ENCODE measurements around the gene OR10G8.
"Not testable (repeated sequence)": the region's sequence is repeated elsewhere in the genome, so short reads cannot be mapped to it uniquely, and the experiment has no call there.

Gene OR10G8

GRCh38 chr11:124026498-124026897, at the start of gene OR10G8:
Gene OR10G8, plus strand, starts transcription at chr11:124026798. Its CDS starts 2,825 bp downstream, at chr11:124029623.
- DNase-seq: no peak

- DNase-seq: no peak
Measured at GRCh38 chr11:123977731-123978347, 48.8 kb upstream of the OR10G8 start, which contains the start of gene OR10S1. Gene OR10S1, minus strand, starts transcription at chr11:123977781. Its CDS starts 117 bp downstream, at chr11:123977664.

- no peak for DNase-seq
Measured at GRCh38 chr11:123979311-123979710, 47.3 kb upstream of the OR10G8 start.

GRCh38 chr11:123995119-123995518, 31.5 kb upstream of the OR10G8 start, which contains the start of gene OR10G6:
Gene OR10G6, minus strand, starts transcription at chr11:123995161. Its CDS starts 0 bp downstream, at chr11:123995161.
- no peak for DNase-seq

GRCh38 chr11:124012697-124013096, 13.9 kb upstream of the OR10G8 start, which contains the start of gene OR10G4:
Gene OR10G4, plus strand, starts transcription at chr11:124012997. Its CDS starts 2,578 bp downstream, at chr11:124015575.
- DNase-seq: no peak

GRCh38 chr11:124015837-124016236, 10.8 kb upstream of the OR10G8 start:
- DNase-seq: not testable (repeated sequence)

- DNase-seq: no peak
Measured at GRCh38 chr11:124036666-124037065, 10.1 kb downstream of the OR10G8 start.

- no peak for DNase-seq
Measured at GRCh38 chr11:124039557-124039956, 13.0 kb downstream of the OR10G8 start.

- DNase-seq: no peak
Measured at GRCh38 chr11:124041254-124041653, 14.7 kb downstream of the OR10G8 start, which contains the start of gene OR10G7. Gene OR10G7, minus strand, starts transcription at chr11:124041325. Its CDS starts 2,324 bp downstream, at chr11:124039001.

- DNase-seq: no peak
Measured at GRCh38 chr11:124043420-124043819, 16.8 kb downstream of the OR10G8 start.

- no peak for DNase-seq
Measured at GRCh38 chr11:124050748-124051147, 24.1 kb downstream of the OR10G8 start.

- no peak for DNase-seq
Measured at GRCh38 chr11:124052966-124053365, 26.4 kb downstream of the OR10G8 start.

- DNase-seq: no peak
Measured at GRCh38 chr11:124068601-124069110, 42.1 kb downstream of the OR10G8 start.

GRCh38 chr11:124069429-124070401, 43.1 kb downstream of the OR10G8 start:
- peak; percentile 56 for DNase-seq

- DNase-seq: peak; percentile 79
Measured at GRCh38 chr11:124070915-124071622, 44.5 kb downstream of the OR10G8 start.

- DNase-seq: no peak
Measured at GRCh38 chr11:124071623-124071948, 45.0 kb downstream of the OR10G8 start.

GRCh38 chr11:124072147-124072546, 45.5 kb downstream of the OR10G8 start:
- no peak for DNase-seq

- DNase-seq: no peak
Measured at GRCh38 chr11:124074554-124074953, 48.0 kb downstream of the OR10G8 start.

- no peak for DNase-seq
Measured at GRCh38 chr11:124075492-124075840, 48.9 kb downstream of the OR10G8 start.

GRCh38 chr11:124075841-124076651, 49.4 kb downstream of the OR10G8 start:
- peak; percentile 50 for DNase-seq

GRCh38 chr11:124077266-124077665, 50.7 kb downstream of the OR10G8 start:
- no peak for DNase-seq

GRCh38 chr11:124078591-124078990, 52.0 kb downstream of the OR10G8 start:
- no peak for DNase-seq

All from left hindlimb (tissue), 1 donor.